Activated naive CD4-positive, alpha-beta T cell treated with anti-CD3 and anti-CD28 coated beads, Interleukin-2, amount 50 U/mL, for 24 hours (primary cell): ENCODE data around the gene LAMA2.
A peak's percentile ranks its signal among the peaks of the same experiment; 100 is the strongest.

Experiments used
- H3K27ac Mint-ChIP-seq: one replicate; pipeline ENCODE4 v1.8.0; 2021; ENCODE audit warnings: mild to moderate bottlenecking, mixed read lengths
- H3K27me3 Mint-ChIP-seq: one replicate; pipeline ENCODE4 v1.8.0; 2021; ENCODE audit warnings: mixed read lengths
- H3K36me3 Mint-ChIP-seq: one replicate; pipeline ENCODE4 v1.8.0; 2021; ENCODE audit warnings: mixed read lengths
- H3K4me1 Mint-ChIP-seq: one replicate; pipeline ENCODE4 v1.8.0; 2021; ENCODE audit warnings: mixed read lengths
- H3K4me3 Mint-ChIP-seq: one replicate; pipeline ENCODE4 v1.8.0; 2021; ENCODE audit warnings: mild to moderate bottlenecking, mixed read lengths
- H3K9me3 Mint-ChIP-seq: one replicate; pipeline ENCODE4 v1.8.0; 2021; ENCODE audit warnings: mixed read lengths

The LAMA2 gene

GRCh38 chr6:129446272-129447197, 563.6 kb downstream of the LAMA2 start:
- Mint-ChIP-seq H3K27ac (peak overlapping the region; percentile 26), H3K4me1 (peaks cover 66% of the 10 kb centered on the region), H3K9me3 (peaks cover 12% of the 10 kb centered on the region), H3K4me3 (no peak overlapping the region), H3K36me3 (peaks cover 4% of the 10 kb centered on the region), H3K27me3 (no peaks in the 10 kb centered on the region)

- Mint-ChIP-seq H3K27ac (peak overlapping the region; percentile 61), H3K27me3 (no peaks in the 10 kb centered on the region), H3K9me3 (peaks cover 12% of the 10 kb centered on the region), H3K4me3 (no peak overlapping the region), H3K36me3 (peaks cover 4% of the 10 kb centered on the region), H3K4me1 (peaks cover 71% of the 10 kb centered on the region)
Observed at GRCh38 chr6:129447198-129447565, 564.2 kb downstream of the LAMA2 start.

- Mint-ChIP-seq H3K36me3 (peaks cover 4% of the 10 kb centered on the region), H3K27me3 (no peaks in the 10 kb centered on the region), H3K9me3 (peaks cover 16% of the 10 kb centered on the region), H3K27ac (peak overlapping the region; percentile 63), H3K4me1 (peaks cover 84% of the 10 kb centered on the region), H3K4me3 (no peak overlapping the region)
Observed at GRCh38 chr6:129448965-129449364, 566.0 kb downstream of the LAMA2 start.

GRCh38 chr6:129451187-129451586, 568.2 kb downstream of the LAMA2 start:
- peaks cover 11% of the 10 kb centered on the region for H3K9me3 Mint-ChIP-seq
- peaks cover 83% of the 10 kb centered on the region for H3K4me1 Mint-ChIP-seq
- no peak overlapping the region for H3K4me3 Mint-ChIP-seq
- no peak overlapping the region for H3K27ac Mint-ChIP-seq
- no peaks in the 10 kb centered on the region for H3K27me3 Mint-ChIP-seq
- peaks cover 4% of the 10 kb centered on the region for H3K36me3 Mint-ChIP-seq

- Mint-ChIP-seq H3K4me3 (peak overlapping the region; percentile 43), H3K27me3 (no peaks in the 10 kb centered on the region), H3K4me1 (peaks cover 65% of the 10 kb centered on the region)
Observed at GRCh38 chr6:129453073-129453472, 570.1 kb downstream of the LAMA2 start.

GRCh38 chr6:129454488-129454887, 571.5 kb downstream of the LAMA2 start:
- H3K27ac Mint-ChIP-seq, result no peak overlapping the region
- peaks cover 52% of the 10 kb centered on the region for H3K4me1 Mint-ChIP-seq
- H3K9me3 Mint-ChIP-seq, result peaks cover 11% of the 10 kb centered on the region
- peaks cover 3% of the 10 kb centered on the region for H3K36me3 Mint-ChIP-seq
- H3K27me3 Mint-ChIP-seq, result no peaks in the 10 kb centered on the region
- H3K4me3 Mint-ChIP-seq, result no peak overlapping the region

More at GRCh38 chr6:129453073-129453472, 570.1 kb downstream of the LAMA2 start:
- H3K27ac Mint-ChIP-seq, result peak overlapping the region; percentile 63
- peaks cover 11% of the 10 kb centered on the region for H3K9me3 Mint-ChIP-seq
- peaks cover 3% of the 10 kb centered on the region for H3K36me3 Mint-ChIP-seq

GRCh38 chr6:129455126-129455769, 572.3 kb downstream of the LAMA2 start:
- peak overlapping the region; percentile 46 for H3K27ac Mint-ChIP-seq

GRCh38 chr6:129460221-129460620, 577.3 kb downstream of the LAMA2 start:
- Mint-ChIP-seq H3K36me3 (no peaks in the 10 kb centered on the region), H3K4me1 (peaks cover 6% of the 10 kb centered on the region), H3K9me3 (no peaks in the 10 kb centered on the region), H3K27ac (no peak overlapping the region), H3K4me3 (no peak overlapping the region), H3K27me3 (no peaks in the 10 kb centered on the region)

More at GRCh38 chr6:129455126-129455769, 572.3 kb downstream of the LAMA2 start:
- H3K4me1 Mint-ChIP-seq, result peaks cover 48% of the 10 kb centered on the region
- H3K27me3 Mint-ChIP-seq, result no peaks in the 10 kb centered on the region
- H3K9me3 Mint-ChIP-seq, result peaks cover 11% of the 10 kb centered on the region
- no peak overlapping the region for H3K4me3 Mint-ChIP-seq
- peaks cover 3% of the 10 kb centered on the region for H3K36me3 Mint-ChIP-seq

- Mint-ChIP-seq H3K27me3 (no peaks in the 10 kb centered on the region), H3K36me3 (no peaks in the 10 kb centered on the region), H3K4me3 (no peak overlapping the region), H3K27ac (no peak overlapping the region), H3K9me3 (no peaks in the 10 kb centered on the region), H3K4me1 (peaks cover 6% of the 10 kb centered on the region)
Observed at GRCh38 chr6:129469070-129469662, 586.2 kb downstream of the LAMA2 start.

- Mint-ChIP-seq H3K9me3 (no peaks in the 10 kb centered on the region), H3K4me3 (no peak overlapping the region), H3K4me1 (peaks cover 6% of the 10 kb centered on the region), H3K27ac (no peak overlapping the region), H3K36me3 (no peaks in the 10 kb centered on the region), H3K27me3 (no peaks in the 10 kb centered on the region)
Observed at GRCh38 chr6:129472239-129472638, 589.3 kb downstream of the LAMA2 start.

- Mint-ChIP-seq H3K27ac (no peak overlapping the region), H3K4me3 (no peak overlapping the region), H3K36me3 (no peaks in the 10 kb centered on the region), H3K4me1 (no peaks in the 10 kb centered on the region), H3K27me3 (no peaks in the 10 kb centered on the region), H3K9me3 (no peaks in the 10 kb centered on the region)
Observed at GRCh38 chr6:129473546-129473945, 590.6 kb downstream of the LAMA2 start.

GRCh38 chr6:129475477-129476247, 592.7 kb downstream of the LAMA2 start:
- Mint-ChIP-seq H3K9me3 (no peaks in the 10 kb centered on the region), H3K27ac (no peak overlapping the region), H3K4me3 (no peak overlapping the region), H3K27me3 (no peaks in the 10 kb centered on the region), H3K36me3 (no peaks in the 10 kb centered on the region), H3K4me1 (no peaks in the 10 kb centered on the region)

- H3K27me3 Mint-ChIP-seq, result no peaks in the 10 kb centered on the region
- H3K4me1 Mint-ChIP-seq, result no peaks in the 10 kb centered on the region
Observed at GRCh38 chr6:129476248-129476564, 593.3 kb downstream of the LAMA2 start.

GRCh38 chr6:129476810-129477209, 593.9 kb downstream of the LAMA2 start:
- no peaks in the 10 kb centered on the region for H3K9me3 Mint-ChIP-seq
- no peaks in the 10 kb centered on the region for H3K4me1 Mint-ChIP-seq
- no peaks in the 10 kb centered on the region for H3K27me3 Mint-ChIP-seq
- H3K4me3 Mint-ChIP-seq, result no peak overlapping the region
- no peak overlapping the region for H3K27ac Mint-ChIP-seq
- H3K36me3 Mint-ChIP-seq, result no peaks in the 10 kb centered on the region

More at GRCh38 chr6:129476248-129476564, 593.3 kb downstream of the LAMA2 start:
- H3K27ac Mint-ChIP-seq, result no peak overlapping the region
- no peak overlapping the region for H3K4me3 Mint-ChIP-seq
- H3K9me3 Mint-ChIP-seq, result no peaks in the 10 kb centered on the region
- no peaks in the 10 kb centered on the region for H3K36me3 Mint-ChIP-seq

GRCh38 chr6:129478379-129478778, 595.4 kb downstream of the LAMA2 start:
- Mint-ChIP-seq H3K27me3 (no peaks in the 10 kb centered on the region), H3K9me3 (no peaks in the 10 kb centered on the region), H3K4me3 (no peak overlapping the region)

More at GRCh38 chr6:129478379-129478778, 595.4 kb downstream of the LAMA2 start:
- Mint-ChIP-seq H3K27ac (no peak overlapping the region), H3K36me3 (no peaks in the 10 kb centered on the region), H3K4me1 (no peaks in the 10 kb centered on the region)
